ENCODE measurements around the gene FGD5.

Gene FGD5

DNA sequence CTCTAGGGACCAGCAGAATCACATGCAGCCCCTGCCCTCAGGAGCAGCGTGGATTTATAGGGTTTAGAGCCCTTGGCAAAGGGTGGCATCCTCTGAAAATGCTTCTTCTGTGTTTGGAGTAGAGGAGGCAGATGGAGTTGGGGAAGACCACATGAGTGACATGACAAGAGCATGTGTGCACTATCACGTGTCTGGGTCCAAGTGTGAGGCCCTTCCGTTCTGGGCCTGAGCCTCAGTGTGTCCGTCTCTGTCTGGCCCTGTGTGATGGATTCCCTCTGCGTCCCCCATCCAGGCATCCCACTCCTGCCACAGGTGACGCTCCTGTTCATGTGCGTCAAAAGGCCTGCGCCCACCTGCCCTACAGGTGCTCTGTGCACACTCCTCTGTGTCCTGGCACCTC is 30.1 kb downstream of the FGD5 start:
- in situ Hi-C loops (cut with MboI; ENCODE audit: low pct_unique_long_range_greater_than_20kb, low sequenced_read_pairs, unreplicated experiment), result no loop called here
- no peak for DNase-seq (ENCODE audit: low spot score)
- TF ChIP-seq, protein P1, sequence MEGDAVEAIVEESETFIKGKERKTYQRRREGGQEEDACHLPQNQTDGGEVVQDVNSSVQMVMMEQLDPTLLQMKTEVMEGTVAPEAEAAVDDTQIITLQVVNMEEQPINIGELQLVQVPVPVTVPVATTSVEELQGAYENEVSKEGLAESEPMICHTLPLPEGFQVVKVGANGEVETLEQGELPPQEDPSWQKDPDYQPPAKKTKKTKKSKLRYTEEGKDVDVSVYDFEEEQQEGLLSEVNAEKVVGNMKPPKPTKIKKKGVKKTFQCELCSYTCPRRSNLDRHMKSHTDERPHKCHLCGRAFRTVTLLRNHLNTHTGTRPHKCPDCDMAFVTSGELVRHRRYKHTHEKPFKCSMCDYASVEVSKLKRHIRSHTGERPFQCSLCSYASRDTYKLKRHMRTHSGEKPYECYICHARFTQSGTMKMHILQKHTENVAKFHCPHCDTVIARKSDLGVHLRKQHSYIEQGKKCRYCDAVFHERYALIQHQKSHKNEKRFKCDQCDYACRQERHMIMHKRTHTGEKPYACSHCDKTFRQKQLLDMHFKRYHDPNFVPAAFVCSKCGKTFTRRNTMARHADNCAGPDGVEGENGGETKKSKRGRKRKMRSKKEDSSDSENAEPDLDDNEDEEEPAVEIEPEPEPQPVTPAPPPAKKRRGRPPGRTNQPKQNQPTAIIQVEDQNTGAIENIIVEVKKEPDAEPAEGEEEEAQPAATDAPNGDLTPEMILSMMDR (IDR thresholded peaks at IDR 0.05; ENCODE audit: extremely low read depth, insufficient read depth, missing control alignments), result no peak

DNA sequence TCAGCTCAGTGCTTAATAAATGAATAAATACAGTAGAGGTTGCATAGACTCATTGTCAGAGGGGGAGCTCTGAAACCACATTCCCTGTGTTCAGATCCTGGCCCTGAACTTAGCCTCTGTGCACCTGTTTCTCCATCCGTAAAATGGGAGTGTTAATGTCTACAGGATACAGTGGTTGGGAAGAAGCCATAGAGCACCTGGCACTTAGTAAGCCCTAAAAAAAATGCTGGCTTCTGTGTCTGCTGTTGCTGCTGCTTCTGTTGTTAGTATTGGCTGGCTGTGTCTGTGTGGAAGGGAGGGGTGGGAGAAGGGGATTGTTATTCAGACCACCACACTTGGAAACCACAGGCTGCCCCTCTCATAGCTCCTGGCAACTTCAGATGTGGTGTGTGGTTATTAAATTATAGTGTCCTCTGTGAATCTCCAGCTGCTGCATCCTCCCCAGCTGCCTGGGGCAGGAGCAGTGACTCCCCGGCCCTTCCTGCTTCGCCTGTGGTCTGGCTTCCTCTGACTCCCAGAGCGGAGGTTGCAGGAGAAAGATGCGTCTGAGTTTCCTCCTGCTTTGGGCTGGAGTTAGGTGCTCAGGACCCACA is 31.0 kb downstream of the FGD5 start:
- DNase-seq (ENCODE audit: low spot score), result no peak
- in situ Hi-C loops (cut with MboI; ENCODE audit: low pct_unique_long_range_greater_than_20kb, low sequenced_read_pairs, unreplicated experiment), result no loop called here
- TF ChIP-seq, protein P1 (IDR thresholded peaks at IDR 0.05; ENCODE audit: extremely low read depth, insufficient read depth, missing control alignments), result no peak

DNA sequence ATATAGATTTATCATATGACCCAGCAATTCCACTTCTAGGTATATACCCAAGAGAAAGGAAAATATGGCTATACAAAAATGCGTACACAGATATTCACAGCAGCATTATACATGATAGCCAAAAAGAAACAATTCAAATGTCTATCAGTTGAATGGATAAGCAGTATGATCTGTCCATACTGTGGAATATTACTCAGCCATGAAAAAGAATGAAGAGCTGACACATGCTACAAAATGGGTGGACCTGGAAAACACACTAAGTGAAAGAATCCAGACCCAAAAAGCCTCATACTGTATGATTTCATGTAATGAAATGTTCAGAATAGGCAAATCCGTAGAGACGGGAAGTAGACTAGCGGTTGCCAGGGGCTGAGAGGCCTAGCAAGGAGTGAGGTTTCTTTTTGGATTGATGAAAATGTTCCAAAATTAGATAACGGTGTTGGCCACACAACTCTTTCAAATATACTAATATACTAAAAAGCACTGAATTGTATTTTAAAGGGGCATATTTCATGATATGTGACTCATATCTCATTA is 33.4 kb downstream of the FGD5 start:
- DNase-seq (ENCODE audit: low spot score), result no peak
- TF ChIP-seq, protein P1 (IDR thresholded peaks at IDR 0.05; ENCODE audit: extremely low read depth, insufficient read depth, missing control alignments), result no peak
- in situ Hi-C loops (cut with MboI; ENCODE audit: low pct_unique_long_range_greater_than_20kb, low sequenced_read_pairs, unreplicated experiment), result no loop called here

DNA sequence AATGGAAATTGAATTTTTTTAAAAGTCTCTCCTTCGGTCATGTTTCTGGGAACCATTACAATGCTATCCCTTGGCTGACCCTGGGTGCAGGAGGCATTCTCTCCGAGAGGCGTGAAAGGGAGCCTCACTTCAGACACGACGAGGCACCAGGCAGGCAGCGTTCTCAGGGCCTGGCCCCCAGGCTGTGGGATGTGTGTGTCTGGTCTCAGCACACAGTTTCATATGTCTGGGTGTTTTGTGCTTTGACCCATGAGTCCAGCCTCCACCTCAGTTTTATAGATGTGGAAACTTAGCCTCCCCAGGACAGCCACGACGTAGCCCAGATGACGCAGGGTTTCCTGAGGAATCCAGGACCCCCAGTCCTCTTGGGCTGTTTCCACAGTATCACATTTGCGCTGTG is 34.0 kb downstream of the FGD5 start:
- DNase-seq (ENCODE audit: low spot score), result no peak
- in situ Hi-C loops (cut with MboI; ENCODE audit: low pct_unique_long_range_greater_than_20kb, low sequenced_read_pairs, unreplicated experiment), result no loop called here
- TF ChIP-seq, protein P1 (IDR thresholded peaks at IDR 0.05; ENCODE audit: extremely low read depth, insufficient read depth, missing control alignments), result no peak

DNA sequence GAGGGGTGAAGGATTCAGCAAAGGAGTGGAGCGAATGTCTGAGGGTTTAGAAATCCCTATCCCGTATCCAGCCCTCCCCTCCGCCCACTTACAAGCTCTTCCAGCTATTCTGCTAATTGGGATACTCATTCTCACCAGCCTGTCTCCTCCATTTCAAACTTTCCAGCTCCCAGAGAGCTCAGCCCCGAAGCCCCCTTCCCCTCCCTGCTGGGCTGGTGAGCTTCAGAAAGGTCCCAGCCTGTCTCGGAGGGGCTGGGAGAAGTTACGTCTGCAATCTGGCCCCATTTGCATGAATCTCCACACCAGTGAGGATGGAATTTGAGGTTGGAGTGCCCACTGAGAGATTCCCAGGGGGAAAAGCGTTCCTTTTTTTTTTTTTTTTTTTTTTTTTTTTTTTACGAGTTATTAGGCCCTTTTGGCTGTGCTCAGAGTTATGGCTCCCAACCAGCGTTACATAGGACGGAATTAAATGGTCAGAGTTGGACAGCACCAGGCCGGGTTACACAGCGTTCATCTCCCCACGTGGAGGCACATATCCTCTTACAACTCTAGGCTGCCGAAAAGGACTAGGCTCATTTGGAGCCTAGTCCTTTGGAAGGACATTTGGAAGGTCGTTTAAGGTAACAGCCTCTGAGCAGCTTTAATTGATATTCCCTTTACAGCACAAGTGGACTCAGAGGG is 34.6 kb downstream of the FGD5 start:
- TF ChIP-seq, protein P1 (IDR thresholded peaks at IDR 0.05; ENCODE audit: extremely low read depth, insufficient read depth, missing control alignments), result no peak
- in situ Hi-C loops (cut with MboI; ENCODE audit: low pct_unique_long_range_greater_than_20kb, low sequenced_read_pairs, unreplicated experiment), result no loop called here
- no peak for DNase-seq (ENCODE audit: low spot score)

DNA sequence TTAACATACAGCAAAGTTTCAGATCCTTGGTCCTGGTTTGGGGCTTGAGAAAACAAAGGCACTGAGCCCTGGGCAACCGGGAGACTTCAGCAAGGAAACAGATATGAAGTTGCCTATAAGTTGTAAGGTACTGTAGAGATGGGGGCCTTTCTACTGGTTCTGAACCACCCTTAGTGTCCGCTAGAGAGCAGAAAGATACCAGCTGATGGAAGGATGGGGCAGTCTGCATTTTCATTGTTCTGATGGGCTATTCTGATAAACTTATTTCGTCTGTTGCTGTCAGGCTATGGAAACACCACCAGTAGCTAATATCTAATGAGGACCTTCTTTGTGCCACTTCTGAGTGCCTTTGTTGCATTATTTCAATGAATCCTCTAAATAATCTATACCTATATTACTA is 38.7 kb downstream of the FGD5 start:
- TF ChIP-seq, protein P1 (IDR thresholded peaks at IDR 0.05; ENCODE audit: extremely low read depth, insufficient read depth, missing control alignments), result no peak
- in situ Hi-C loops (cut with MboI; ENCODE audit: low pct_unique_long_range_greater_than_20kb, low sequenced_read_pairs, unreplicated experiment), result no loop called here
- no peak for DNase-seq (ENCODE audit: low spot score)

Measured in GM13977 (cell line).